Upper lobe of left lung (tissue), 6 donors: ENCODE results near the gene MPRIP. TPM values are rescaled to one million over a fixed set of nuclear protein-coding genes. Genes with fewer than 3 reads are reported as not detected.

ENCODE experiments used
- ATAC-seq, 2 donors: fragments of 200-7000 bp; cut with Tn5 transposase; one replicate each; pipeline ENCODE4 v1.9.1; 2022; ENCODE audit warnings: mild to moderate bottlenecking in 2 of 2, moderate library complexity in 2 of 2; ENCODE audit not compliant: low FRiP score in 2 of 2
- DNase-seq, 2 donors: peaks; one replicate each; pipeline ENCODE4 v3.0.0-alpha.2; 2019 to 2020
- H3K27ac ChIP-seq, 4 donors: fragments of 200-600 bp; sonication (generic); one replicate each; pipeline ENCODE4 v1.5.1; 2016 to 2019
- H3K27me3 ChIP-seq, 4 donors: fragments of 200-600 bp; sonication (generic); one replicate each; pipeline ENCODE4 v1.5.1; 2017 to 2019
- H3K36me3 ChIP-seq, 4 donors: fragments of 200-600 bp; sonication (generic); one replicate each; pipeline ENCODE4 v1.5.1; 2016 to 2019
- H3K4me1 ChIP-seq, 4 donors: fragments of 200-600 bp; sonication (generic); one replicate each; pipeline ENCODE4 v1.5.1; 2018 to 2019
- H3K4me3 ChIP-seq, 4 donors: fragments of 200-600 bp; sonication (generic); one replicate each; pipeline ENCODE4 v1.5.1; 2017 to 2019; ENCODE audit warnings: mild to moderate bottlenecking in 2 of 4, moderate library complexity in 1 of 4
- H3K9me3 ChIP-seq, 4 donors: fragments of 200-600 bp; sonication (generic); one replicate each; pipeline ENCODE4 v1.5.1; 2018 to 2019
- CTCF ChIP-seq, 6 experiments: fragments of 450-650 bp in 4 of 6; fragments of 200-600 bp in 2 of 6; sonication (generic) in 2 of 6; IDR thresholded peaks; one replicate each; pipeline ENCODE4 v1.5.1; 2016 to 2019; ENCODE audit warnings: antibody characterized with exemption in 6 of 6
- EP300 ChIP-seq, 4 donors: sonication (generic); formaldehyde crosslinking; IDR thresholded peaks; one replicate each; pipeline ENCODE4 v1.5.1; 2017; ENCODE audit warnings: antibody characterized with exemption in 4 of 4, control low read depth in 2 of 4
- POLR2A ChIP-seq, 4 donors: fragments of 450-650 bp; IDR thresholded peaks; one replicate each; pipeline ENCODE4 v1.5.1; 2016 to 2017; ENCODE audit warnings: antibody characterized with exemption in 4 of 4, mild to moderate bottlenecking in 2 of 4
- POLR2AphosphoS5 ChIP-seq, 2 donors: sonication (generic); formaldehyde crosslinking; IDR thresholded peaks; one replicate each; pipeline ENCODE4 v1.5.1; 2017; ENCODE audit warnings: antibody characterized with exemption in 2 of 2
- WGBS, 2 donors: methylation state at CpG; one replicate each; pipeline ENCODE4 v1.1.5; 2017 to 2018; 5-methylcytosine and 5-hydroxymethylcytosine counted together
- total RNA-seq, 6 donors: library from RNA; depleted of rRNA in 4 of 6; stranded (reverse); fragments of >200 nt in 4 of 6; gene quantifications; one replicate each; pipeline versions ENCODE4 v1.1.0 to v1.2.1, GENCODE V29; 2016 to 2021
- donor health status: DM: no; HTN: no; CAD: no; lungs with moderate emphysema.
- donor health status: DM: no; HTN: yes; CAD: no; lungs with severe emphysema.

Gene MPRIP
- total RNA-seq, 6 donors from 2014 or later = 201 to 380 (median 285) TPM

GRCh38 chr17:17172001-17172939 lies 130.0 kb downstream of the MPRIP start:
- Histone ChIP-seq H3K27ac (peak overlapping the region; percentile 22 to 77 (median 51)), H3K27me3 (no peaks in the 10 kb centered on the region), H3K9me3 (no peaks in the 10 kb centered on the region), H3K36me3 (peaks cover 13 to 92% (median 63%) of the 10 kb centered on the region in 4 donors), H3K4me1 (peaks cover 21 to 31% (median 27%) of the 10 kb centered on the region in 4 donors), H3K4me3 (no peak overlapping the region)
- 65 to 66% methylated on average over 22 to 24 of the region's 26 CpGs for WGBS, 2 donors
- peak in 1 of 2 donors; percentile 1 for ATAC-seq
- peak in 1 of 2 donors; percentile 37 for DNase-seq
- TF ChIP-seq POLR2AphosphoS5 (IDR thresholded peaks at IDR 0.05) (peak in 1 of 2 donors; percentile 74), POLR2A (IDR thresholded peaks at IDR 0.05) (no peak), EP300 (IDR thresholded peaks at IDR 0.05) (peak in 1 of 4 donors; percentile 45)

DNA sequence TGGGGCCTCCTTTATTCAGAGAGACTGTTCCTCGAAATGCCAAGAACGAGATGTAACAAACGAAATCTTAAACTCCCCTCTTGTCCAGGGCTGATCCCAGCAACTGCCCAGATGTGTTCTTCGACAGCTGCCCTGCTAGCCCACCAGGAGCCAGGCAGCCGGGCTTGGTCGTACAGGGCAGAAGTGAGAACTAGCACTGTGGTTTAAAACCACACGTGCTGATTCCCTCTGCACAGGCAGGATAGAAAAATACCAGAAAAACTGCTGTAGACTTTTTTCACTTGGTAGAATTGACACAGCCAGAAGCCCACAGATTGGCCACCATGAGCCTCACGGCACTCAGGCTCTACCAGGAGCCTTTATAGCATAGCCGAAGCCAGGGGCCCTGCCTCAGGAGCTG lies 130.7 kb downstream of the MPRIP start:
- ATAC-seq (no peak), DNase-seq (peak in 1 of 2 donors; percentile 14)
- no peak for TF ChIP-seq EP300 (IDR thresholded peaks at IDR 0.05)
- TF ChIP-seq CTCF (IDR thresholded peaks at IDR 0.05) = no peak
- no peak for TF ChIP-seq POLR2AphosphoS5 (IDR thresholded peaks at IDR 0.05)
- TF ChIP-seq POLR2A (IDR thresholded peaks at IDR 0.05) = no peak
- Histone ChIP-seq H3K9me3 (no peaks in the 10 kb centered on the region), H3K27ac (peak overlapping the region; percentile 10 to 77 (median 27)), H3K27me3 (no peaks in the 10 kb centered on the region), H3K4me1 (peaks cover 21 to 31% (median 27%) of the 10 kb centered on the region in 4 donors), H3K4me3 (no peak overlapping the region), H3K36me3 (peaks cover 16 to 92% (median 64%) of the 10 kb centered on the region in 4 donors)
- 86% methylated on average over 4 to 9 of the region's 9 CpGs for WGBS, 2 donors

- peak overlapping the region in 2 of 4 donors; percentile 10 to 77 for H3K27ac ChIP-seq
- 98 to 100% methylated on average over 7 to 14 of the region's 14 CpGs for WGBS, 2 donors
- TF ChIP-seq EP300 (IDR thresholded peaks at IDR 0.05) = no peak
- TF ChIP-seq CTCF (IDR thresholded peaks at IDR 0.05) = no peak
- TF ChIP-seq POLR2A (IDR thresholded peaks at IDR 0.05) = no peak
- TF ChIP-seq POLR2AphosphoS5 (IDR thresholded peaks at IDR 0.05) = no peak
- DNase-seq (peak in 1 of 2 donors; percentile 46), ATAC-seq (no peak)
- H3K9me3 ChIP-seq = no peaks in the 10 kb centered on the region
- no peaks in the 10 kb centered on the region for H3K27me3 ChIP-seq
- peaks cover 21 to 31% (median 27%) of the 10 kb centered on the region in 4 donors for H3K4me1 ChIP-seq
- peaks cover 21 to 92% (median 66%) of the 10 kb centered on the region in 4 donors for H3K36me3 ChIP-seq
- H3K4me3 ChIP-seq = no peak overlapping the region
Measured at GRCh38 chr17:17173921-17174320, 131.7 kb downstream of the MPRIP start.

DNA sequence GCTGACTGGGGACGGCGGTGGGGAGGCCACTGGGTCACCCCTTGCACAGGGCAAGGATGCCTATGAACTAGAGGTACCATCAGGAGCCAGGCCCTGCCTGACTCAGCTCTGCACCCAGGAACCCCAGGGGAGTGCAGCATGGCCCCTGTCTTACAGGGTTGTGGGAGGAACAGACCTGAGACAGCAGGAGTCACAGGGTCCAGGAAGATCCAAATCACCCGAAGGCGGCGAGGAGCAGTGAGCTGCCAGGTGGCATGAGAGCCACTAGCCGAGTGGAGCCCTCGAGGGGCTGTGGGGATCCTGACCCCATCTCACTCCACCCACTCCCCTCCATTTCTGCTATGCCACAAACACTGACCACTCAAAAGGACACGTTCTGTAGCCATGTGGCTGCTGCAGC lies 133.1 kb downstream of the MPRIP start:
- peaks cover 18 to 28% (median 25%) of the 10 kb centered on the region in 4 donors for H3K4me1 ChIP-seq
- ATAC-seq (no peak), DNase-seq (peak in 1 of 2 donors; percentile 33)
- no peaks in the 10 kb centered on the region for H3K9me3 ChIP-seq
- H3K27me3 ChIP-seq = no peaks in the 10 kb centered on the region
- peak overlapping the region in 2 of 4 donors; percentile 11 to 22 for H3K27ac ChIP-seq
- peaks cover 32 to 96% (median 79%) of the 10 kb centered on the region in 4 donors for H3K36me3 ChIP-seq
- 89 to 96% methylated on average over 5 to 8 of the region's 8 CpGs for WGBS, 2 donors
- no peak overlapping the region for H3K4me3 ChIP-seq
- TF ChIP-seq POLR2AphosphoS5 (IDR thresholded peaks at IDR 0.05) = no peak
- TF ChIP-seq CTCF (IDR thresholded peaks at IDR 0.05) = no peak
- no peak for TF ChIP-seq POLR2A (IDR thresholded peaks at IDR 0.05)
- no peak for TF ChIP-seq EP300 (IDR thresholded peaks at IDR 0.05)

DNA sequence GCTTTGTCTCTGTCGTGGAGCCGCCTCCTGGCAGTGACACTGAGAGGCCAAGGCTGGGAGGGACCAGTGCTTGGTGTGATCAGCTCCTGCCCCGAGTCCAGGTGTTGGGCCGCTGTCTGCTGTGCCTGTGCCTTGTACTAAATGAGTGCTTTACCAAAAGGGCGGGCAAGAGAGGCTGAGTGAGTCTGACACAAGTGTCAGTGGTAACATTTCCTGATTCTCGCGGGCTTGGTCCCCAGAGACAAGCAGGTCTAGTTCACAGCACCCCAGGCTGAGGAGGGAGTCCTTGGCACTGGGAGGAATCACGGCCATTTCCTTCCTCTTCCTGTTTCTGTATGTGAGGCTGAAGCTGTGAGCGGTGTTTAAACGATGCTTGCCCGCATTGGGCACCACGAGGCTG lies 133.7 kb downstream of the MPRIP start:
- no peak for TF ChIP-seq EP300 (IDR thresholded peaks at IDR 0.05)
- no peak for TF ChIP-seq POLR2A (IDR thresholded peaks at IDR 0.05)
- no peak for TF ChIP-seq POLR2AphosphoS5 (IDR thresholded peaks at IDR 0.05)
- no peak for TF ChIP-seq CTCF (IDR thresholded peaks at IDR 0.05)
- Histone ChIP-seq H3K27ac (peak overlapping the region in 2 of 4 donors; percentile 11 to 22), H3K36me3 (peaks cover 36 to 100% (median 85%) of the 10 kb centered on the region in 4 donors)

More for the DNA sequence above, 133.7 kb downstream of the MPRIP start:
- DNase-seq (no peak), ATAC-seq (peak in 1 of 2 donors; percentile 16)
- 63 to 64% methylated on average over 11 to 12 of the region's 12 CpGs for WGBS, 2 donors
- H3K4me1 ChIP-seq = peaks cover 13 to 24% (median 20%) of the 10 kb centered on the region in 4 donors
- H3K9me3 ChIP-seq = no peaks in the 10 kb centered on the region
- no peaks in the 10 kb centered on the region for H3K27me3 ChIP-seq
- no peak overlapping the region for H3K4me3 ChIP-seq
